HG03175 (cell line): ENCODE data around the gene CHRND.

Experiments used
- ATAC-seq: cut with Tn5 transposase; IDR thresholded peaks from one replicate; pipeline ENCODE4 v1.9.1; 2021; ENCODE audit warnings: mild to moderate bottlenecking, moderate library complexity; ENCODE audit not compliant: unreplicated experiment

CHRND gene

GRCh38 chr2:232487385-232488096 lies 38.4 kb upstream of the CHRND start, which contains the start of gene ECEL1:
Gene ECEL1, minus strand, starts transcription at chr2:232487834. Its CDS starts 1,181 bp downstream, at chr2:232486653.
- no peak for ATAC-seq

GRCh38 chr2:232488097-232488711 lies 37.8 kb upstream of the CHRND start:
- no peak for ATAC-seq

GRCh38 chr2:232488721-232489300 lies 37.1 kb upstream of the CHRND start:
- ATAC-seq = no peak

- no peak for ATAC-seq
Measured at GRCh38 chr2:232489516-232490220, 36.3 kb upstream of the CHRND start.

- ATAC-seq = no peak
Measured at GRCh38 chr2:232490221-232491138, 35.5 kb upstream of the CHRND start.

DNA sequence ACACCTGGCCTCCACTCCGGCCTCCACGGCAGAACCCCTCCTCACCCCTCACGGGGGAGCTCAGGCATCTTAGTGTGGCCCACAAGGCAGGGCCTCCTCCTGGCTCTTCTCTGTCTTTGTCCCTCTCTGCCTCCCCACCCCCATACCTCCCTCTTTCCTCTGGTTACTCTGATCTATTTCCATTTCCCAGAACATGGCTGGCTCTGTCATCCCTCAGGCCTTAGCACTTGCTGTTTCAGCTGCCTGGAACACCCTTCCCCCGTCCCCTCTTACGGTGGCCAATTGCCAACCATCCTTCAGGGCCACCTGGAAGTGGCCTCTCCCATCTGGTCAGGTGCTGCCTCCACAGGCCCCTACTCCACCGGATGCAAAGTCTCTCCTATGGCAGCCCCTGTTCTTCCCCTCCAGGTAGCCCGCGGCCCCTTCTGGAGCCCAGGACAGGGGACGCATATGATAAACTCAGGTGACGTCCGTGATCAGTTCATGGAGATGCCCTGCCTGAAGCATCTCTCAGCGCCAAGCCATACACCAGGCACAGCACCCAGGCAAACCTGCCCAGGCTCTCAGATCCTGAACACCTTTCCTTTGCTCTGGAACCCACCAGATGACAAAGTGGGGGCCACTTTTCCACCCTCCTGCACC lies 34.7 kb upstream of the CHRND start:
- no peak for ATAC-seq

DNA sequence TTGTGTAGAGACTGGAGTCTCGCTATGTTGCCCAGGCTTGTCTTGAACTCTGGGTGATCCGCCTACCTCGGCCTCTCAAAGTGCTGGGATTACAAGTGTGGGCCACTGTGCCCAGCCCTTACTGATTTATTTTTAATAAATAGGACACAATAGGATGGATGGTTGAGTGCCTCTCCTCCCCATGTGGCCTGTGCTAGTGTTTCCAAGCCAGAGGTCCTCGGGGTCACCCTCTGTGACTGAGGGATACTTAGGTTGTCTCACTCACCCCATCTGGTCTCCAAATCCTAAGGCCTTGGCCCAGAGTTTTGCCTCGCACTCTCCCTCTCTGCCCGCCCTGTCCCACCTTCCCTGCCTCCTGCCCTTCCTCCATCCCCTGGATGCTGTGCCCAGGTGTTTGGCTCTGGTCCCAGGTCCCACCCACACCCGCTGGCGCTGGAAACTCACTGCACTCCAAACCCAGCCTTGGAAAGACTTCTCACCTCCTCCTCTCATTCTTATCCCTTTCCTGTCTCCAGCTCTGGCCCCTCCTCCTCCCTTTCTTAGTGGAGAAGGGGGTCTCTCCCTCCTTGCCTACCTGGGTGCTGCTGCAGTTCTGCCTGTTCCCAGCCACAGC lies 33.6 kb upstream of the CHRND start:
- ATAC-seq = no peak

GRCh38 chr2:232492963-232493700 lies 32.8 kb upstream of the CHRND start:
- no peak for ATAC-seq

- no peak for ATAC-seq
Measured at GRCh38 chr2:232493701-232494474, 32.1 kb upstream of the CHRND start.

DNA sequence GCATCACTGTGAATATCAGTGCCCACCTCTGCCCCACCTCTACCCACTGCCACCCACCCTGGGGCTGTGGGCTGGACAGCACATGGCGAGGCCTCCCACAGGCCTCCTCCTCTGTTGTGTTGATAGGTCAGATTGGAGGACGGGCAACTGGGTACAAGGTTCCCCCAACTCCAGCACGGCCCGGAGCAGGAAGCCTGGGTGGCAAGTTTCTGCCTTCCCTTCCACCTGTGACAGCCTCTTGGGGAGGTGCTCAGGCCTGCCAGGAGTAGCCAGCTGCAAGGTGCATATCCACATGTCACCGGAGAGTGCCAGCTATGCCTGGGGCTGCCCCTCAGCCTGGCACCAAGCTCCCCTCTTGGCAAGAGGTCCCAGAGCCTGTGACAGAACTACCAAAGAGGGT lies 31.4 kb upstream of the CHRND start:
- ATAC-seq = no peak

DNA sequence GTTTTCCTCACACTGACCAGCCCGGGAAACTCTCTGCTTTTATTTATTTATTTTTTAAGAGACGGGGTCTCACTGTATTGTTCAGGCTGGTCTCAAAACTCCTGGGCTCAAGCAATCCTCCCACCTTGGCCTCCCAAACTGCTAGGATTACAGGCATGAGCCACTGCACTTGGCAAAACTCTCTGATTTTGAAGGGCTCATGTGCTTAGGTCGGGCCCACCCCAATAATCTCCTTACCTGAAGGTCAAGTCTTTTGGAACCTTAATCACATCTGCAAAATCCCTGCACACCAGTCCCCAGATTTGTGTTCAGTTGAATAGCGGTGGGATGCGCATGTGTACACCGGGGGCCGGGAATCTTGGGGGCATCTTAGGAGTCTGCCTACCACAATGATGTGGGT lies 30.7 kb upstream of the CHRND start:
- ATAC-seq = no peak

- ATAC-seq = no peak
Measured at GRCh38 chr2:232496501-232497270, 29.3 kb upstream of the CHRND start.

- no peak for ATAC-seq
Measured at GRCh38 chr2:232497348-232497747, 28.6 kb upstream of the CHRND start.

DNA sequence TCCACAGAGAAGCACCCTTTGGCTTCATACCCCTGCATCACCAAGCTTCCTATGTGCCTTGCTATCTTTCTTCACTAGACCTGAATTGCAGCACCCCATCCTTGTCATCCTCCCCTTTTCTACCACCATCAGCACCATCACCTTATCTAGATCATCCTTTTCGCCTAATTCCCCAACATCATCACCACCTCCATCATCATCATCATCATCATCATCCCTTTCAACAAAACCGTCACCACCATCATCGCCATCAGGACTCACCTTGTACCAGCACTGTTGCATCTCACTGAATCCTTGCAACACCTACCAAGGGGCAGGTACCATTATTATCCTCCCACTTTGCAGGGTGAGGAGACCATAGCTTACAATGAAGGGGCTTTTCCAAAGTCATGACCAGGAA lies 27.5 kb upstream of the CHRND start:
- ATAC-seq = no peak

DNA sequence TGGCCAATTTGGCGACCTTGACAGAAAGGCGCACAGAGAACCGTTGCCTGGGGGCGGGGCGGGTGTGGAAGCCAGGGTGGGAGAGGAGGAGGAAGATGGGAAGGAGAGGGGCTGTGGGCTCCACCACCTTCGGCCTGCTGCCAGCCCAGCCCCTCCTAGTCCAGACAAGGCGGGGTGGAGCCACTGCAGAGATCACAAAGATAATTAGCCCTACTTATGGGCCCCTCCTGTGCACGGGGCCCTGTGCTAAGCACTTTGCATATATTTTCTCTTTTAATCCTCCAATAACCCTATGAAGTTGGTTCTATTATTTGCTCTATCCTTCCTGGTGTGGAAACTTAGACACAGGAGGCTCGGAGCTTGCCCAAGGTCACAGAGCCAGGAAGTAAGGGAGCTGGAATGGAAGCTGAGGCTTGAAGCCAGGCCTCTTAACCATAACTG lies 24.6 kb upstream of the CHRND start:
- no peak for ATAC-seq

- ATAC-seq = no peak
Measured at GRCh38 chr2:232501794-232502390, 24.1 kb upstream of the CHRND start.

GRCh38 chr2:232502511-232502910 lies 23.4 kb upstream of the CHRND start:
- no peak for ATAC-seq
